Measurements from ENCODE around the gene NUDCD3. TPM values are rescaled to one million over a fixed set of nuclear protein-coding genes. Genes with fewer than 3 reads are reported as not detected.
A peak's percentile ranks its signal among the peaks of the same experiment; 100 is the strongest.

Gene NUDCD3
- total RNA-seq, 1 donor from 2014 or later: 39.3 TPM

DNA sequence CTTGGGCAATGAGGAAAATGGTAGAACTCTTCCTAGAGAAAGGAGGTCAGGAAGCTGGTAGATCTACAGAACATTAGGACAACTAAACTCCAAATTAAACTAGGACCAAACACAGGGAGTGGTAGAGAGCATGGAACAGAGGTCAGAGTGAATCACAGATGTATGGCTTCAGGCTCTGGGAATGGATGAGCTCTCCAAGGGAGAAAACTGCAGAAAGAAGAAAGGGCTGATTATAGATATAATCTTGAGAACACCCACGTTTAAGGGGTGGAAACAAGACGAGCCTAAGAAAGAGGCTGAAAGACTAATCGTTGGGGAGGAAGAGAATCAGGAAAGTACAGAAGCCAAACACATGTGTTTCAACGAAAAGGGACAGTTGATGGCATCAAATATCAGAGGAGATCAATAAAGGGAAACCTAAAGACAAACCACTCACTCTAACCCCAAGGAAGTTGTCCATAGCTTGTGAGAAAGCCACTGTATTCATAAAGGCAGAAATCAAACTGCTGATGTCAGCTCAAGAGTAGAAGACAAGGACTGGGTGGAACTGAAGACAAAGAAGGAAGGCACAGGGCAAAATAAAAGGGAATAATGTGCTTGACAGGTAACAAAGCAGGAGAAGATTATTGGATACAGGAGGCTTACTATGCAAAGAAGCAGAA lies 41.4 kb downstream of the NUDCD3 start:
- Histone ChIP-seq H3K27me3 (no peaks in the 10 kb centered on the region), H3K4me3 (no peak overlapping the region), H3K9me3 (no peaks in the 10 kb centered on the region), H3K4me1 (peaks cover 3 to 12% of the 10 kb centered on the region in 2 donors), H3K36me3 (peaks cover 0 to 3% of the 10 kb centered on the region in 2 donors), H3K27ac (no peak overlapping the region)
- intact Hi-C loops (cut with DNase I): no loop called here
- DNase-seq (ENCODE audit: low spot score in 2 of 2): no peak
- TF ChIP-seq, protein P1, sequence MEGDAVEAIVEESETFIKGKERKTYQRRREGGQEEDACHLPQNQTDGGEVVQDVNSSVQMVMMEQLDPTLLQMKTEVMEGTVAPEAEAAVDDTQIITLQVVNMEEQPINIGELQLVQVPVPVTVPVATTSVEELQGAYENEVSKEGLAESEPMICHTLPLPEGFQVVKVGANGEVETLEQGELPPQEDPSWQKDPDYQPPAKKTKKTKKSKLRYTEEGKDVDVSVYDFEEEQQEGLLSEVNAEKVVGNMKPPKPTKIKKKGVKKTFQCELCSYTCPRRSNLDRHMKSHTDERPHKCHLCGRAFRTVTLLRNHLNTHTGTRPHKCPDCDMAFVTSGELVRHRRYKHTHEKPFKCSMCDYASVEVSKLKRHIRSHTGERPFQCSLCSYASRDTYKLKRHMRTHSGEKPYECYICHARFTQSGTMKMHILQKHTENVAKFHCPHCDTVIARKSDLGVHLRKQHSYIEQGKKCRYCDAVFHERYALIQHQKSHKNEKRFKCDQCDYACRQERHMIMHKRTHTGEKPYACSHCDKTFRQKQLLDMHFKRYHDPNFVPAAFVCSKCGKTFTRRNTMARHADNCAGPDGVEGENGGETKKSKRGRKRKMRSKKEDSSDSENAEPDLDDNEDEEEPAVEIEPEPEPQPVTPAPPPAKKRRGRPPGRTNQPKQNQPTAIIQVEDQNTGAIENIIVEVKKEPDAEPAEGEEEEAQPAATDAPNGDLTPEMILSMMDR (IDR thresholded peaks at IDR 0.05): no peak

DNA sequence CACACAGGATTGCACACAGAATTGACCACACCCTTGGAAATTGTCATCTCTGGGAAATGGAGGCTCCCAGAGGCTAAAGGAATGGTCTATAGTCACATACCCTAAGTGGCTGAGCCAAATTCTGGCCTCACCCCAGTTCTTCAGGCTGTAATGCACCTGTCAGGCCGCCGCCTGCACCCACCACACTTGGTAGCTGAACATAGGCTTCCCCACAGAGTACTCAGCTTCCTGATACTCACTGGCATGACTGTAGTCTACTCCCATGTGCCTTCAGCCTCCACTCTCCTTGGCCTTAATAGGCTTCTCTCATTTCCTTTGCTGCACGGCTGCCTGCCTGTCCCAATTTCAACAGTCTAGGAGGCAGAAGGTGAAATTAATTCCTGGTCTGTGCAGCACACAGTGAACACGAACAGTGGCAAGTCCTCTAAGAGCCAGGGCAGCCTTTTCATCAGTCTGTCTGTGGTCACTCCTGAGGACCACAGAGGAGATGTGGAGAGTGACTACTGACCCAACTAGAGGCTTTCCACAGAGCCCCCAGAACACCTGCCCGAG lies 42.5 kb downstream of the NUDCD3 start:
- Histone ChIP-seq H3K36me3 (peaks cover 0 to 3% of the 10 kb centered on the region in 2 donors), H3K4me3 (no peak overlapping the region), H3K4me1 (peaks cover 3 to 12% of the 10 kb centered on the region in 2 donors), H3K27ac (no peak overlapping the region), H3K27me3 (no peaks in the 10 kb centered on the region), H3K9me3 (no peaks in the 10 kb centered on the region)
- TF ChIP-seq, protein P1 (IDR thresholded peaks at IDR 0.05): no peak
- intact Hi-C loops (cut with DNase I): no loop called here
- no peak for DNase-seq (ENCODE audit: low spot score in 2 of 2)

DNA sequence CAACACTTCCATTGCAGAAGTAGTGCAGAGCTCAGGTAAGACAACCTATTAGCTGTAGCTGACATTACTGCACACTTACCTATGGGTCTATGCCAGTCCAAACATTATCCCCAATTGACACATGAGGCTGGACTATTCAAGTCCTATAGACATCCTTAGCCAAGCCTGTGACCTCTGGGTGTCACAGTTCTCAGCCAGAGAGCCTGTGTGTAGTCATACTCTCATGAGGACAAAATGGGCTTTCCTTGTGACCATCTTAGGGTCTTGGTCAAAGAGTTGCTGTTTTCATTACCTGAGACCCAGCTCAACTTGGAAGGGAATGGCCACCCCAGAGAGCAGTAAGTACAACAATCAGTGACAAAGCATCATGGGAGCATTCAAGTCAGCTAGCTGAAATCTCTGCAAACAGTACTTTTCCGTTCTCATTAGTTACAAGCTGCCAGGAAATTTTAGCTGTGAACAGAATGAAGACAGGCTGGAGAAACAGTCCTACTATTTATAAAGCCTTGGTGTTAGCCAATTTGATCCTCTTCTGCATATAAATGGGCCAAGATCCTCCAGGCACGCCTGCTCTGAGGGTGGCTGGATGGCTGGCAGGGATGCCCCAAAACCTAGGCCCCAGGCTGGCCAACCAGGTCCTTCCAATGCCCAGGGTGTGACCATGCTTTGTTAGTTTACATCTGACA lies 44.3 kb downstream of the NUDCD3 start:
- no peak for DNase-seq (ENCODE audit: low spot score in 2 of 2)

DNA sequence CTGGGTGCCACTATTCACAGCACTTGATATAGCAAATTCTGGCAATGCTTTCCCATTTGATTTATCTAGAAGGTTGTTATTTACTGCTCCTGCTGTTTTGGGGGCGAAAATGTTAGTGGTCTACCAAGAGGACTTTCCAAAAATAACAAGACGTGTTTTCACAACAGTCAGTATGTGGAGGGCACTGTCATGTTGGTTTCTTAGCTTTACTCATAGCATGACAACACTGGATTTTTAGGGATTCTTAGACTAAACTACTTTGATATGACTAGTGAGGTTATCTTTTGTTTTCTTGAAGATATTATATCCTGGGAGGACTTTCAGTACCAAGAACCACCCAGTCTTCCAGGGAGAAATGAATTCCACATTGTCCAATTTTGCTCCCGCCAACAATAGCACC lies 49.4 kb downstream of the NUDCD3 start:
- H3K36me3 ChIP-seq: no peaks in the 10 kb centered on the region
- no peak overlapping the region for H3K4me3 ChIP-seq
- no peaks in the 10 kb centered on the region for H3K27me3 ChIP-seq
- no peaks in the 10 kb centered on the region for H3K9me3 ChIP-seq
- DNase-seq (ENCODE audit: low spot score in 2 of 2): no peak
- intact Hi-C loops (cut with DNase I): no loop called here
- TF ChIP-seq, protein P1 (IDR thresholded peaks at IDR 0.05): no peak
- H3K4me1 ChIP-seq: peaks cover 0 to 2% of the 10 kb centered on the region in 2 donors
- no peak overlapping the region for H3K27ac ChIP-seq

More for the DNA sequence above, 44.3 kb downstream of the NUDCD3 start:
- H3K27me3 ChIP-seq: no peaks in the 10 kb centered on the region
- peak overlapping the region in 1 of 2 donors; percentile 69 for H3K27ac ChIP-seq
- TF ChIP-seq, protein P1 (IDR thresholded peaks at IDR 0.05): no peak
- H3K36me3 ChIP-seq: no peaks in the 10 kb centered on the region
- H3K9me3 ChIP-seq: no peaks in the 10 kb centered on the region
- intact Hi-C loops (cut with DNase I): no loop called here
- peaks cover 3 to 12% of the 10 kb centered on the region in 2 donors for H3K4me1 ChIP-seq
- H3K4me3 ChIP-seq: no peak overlapping the region

DNA sequence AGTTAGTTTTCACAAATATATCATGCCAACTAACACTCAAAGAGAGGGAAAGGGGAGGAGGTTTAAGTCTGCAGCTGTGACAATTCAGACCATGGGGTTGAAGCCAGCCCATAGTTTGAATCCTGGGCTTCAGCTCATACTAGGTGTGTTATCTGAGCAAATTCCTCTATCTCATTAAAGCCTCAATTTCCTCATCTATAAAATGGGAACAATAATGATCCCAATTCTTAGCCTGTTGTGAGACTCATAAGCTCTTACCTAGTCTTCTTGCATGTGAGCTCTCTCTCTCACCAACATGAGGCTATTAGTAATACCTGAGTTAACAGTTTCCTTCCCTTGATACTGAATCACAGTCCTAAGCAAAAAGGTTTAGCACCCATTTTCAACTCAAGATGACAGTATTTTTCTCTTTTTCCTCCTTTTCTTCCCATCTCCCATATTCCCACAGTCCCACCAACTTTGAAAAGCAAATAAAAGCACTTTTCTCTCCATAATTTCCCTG lies 49.8 kb downstream of the NUDCD3 start:
- TF ChIP-seq, protein P1 (IDR thresholded peaks at IDR 0.05): no peak
- H3K27me3 ChIP-seq: no peaks in the 10 kb centered on the region
- H3K9me3 ChIP-seq: no peaks in the 10 kb centered on the region
- H3K4me1 ChIP-seq: no peaks in the 10 kb centered on the region
- no peaks in the 10 kb centered on the region for H3K36me3 ChIP-seq
- no peak for DNase-seq (ENCODE audit: low spot score in 2 of 2)
- intact Hi-C loops (cut with DNase I): no loop called here
- no peak overlapping the region for H3K4me3 ChIP-seq
- H3K27ac ChIP-seq: no peak overlapping the region

Data from ascending aorta (tissue), 2 donors.